Activated CD4-positive, alpha-beta T cell treated with anti-CD3 and anti-CD28 coated beads, Interleukin-2, amount 50 U/mL, for 1 hour (primary cell): ENCODE measurements around the gene SRSF2.
"Not testable (repeated sequence)": the region's sequence is repeated elsewhere in the genome, so short reads cannot be mapped to it uniquely, and the experiment has no call there.

Experiments used
- DNase-seq: peaks from one replicate; pipeline ENCODE4 v3.0.0-alpha.2; 2020

The SRSF2 gene

DNA sequence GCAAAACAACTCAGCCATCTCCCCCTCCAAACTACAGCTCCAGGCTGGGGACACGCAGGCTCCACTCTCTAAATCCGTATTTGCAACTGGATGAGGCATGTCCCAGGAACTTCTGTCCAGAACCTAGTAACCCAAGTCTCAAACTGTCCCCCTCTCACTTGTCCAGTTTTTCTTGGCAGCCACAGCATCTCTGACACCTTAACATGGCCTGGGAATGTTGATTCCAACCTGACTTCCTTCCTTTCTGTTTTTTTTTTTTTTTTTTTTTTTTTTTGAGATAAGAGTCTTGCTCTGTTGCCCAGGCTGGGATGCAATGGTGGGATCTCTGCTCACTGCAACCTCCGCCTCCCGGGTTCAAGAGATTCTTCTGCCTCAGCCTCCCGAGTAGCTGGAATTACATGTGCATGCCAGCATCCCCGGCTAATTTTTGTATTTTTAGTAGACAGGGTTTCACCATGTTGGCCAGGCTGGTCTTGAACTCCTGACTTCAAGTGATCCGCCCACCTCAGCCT, 38.6 kb downstream of the SRSF2 start:
- not testable (repeated sequence) for DNase-seq

DNA sequence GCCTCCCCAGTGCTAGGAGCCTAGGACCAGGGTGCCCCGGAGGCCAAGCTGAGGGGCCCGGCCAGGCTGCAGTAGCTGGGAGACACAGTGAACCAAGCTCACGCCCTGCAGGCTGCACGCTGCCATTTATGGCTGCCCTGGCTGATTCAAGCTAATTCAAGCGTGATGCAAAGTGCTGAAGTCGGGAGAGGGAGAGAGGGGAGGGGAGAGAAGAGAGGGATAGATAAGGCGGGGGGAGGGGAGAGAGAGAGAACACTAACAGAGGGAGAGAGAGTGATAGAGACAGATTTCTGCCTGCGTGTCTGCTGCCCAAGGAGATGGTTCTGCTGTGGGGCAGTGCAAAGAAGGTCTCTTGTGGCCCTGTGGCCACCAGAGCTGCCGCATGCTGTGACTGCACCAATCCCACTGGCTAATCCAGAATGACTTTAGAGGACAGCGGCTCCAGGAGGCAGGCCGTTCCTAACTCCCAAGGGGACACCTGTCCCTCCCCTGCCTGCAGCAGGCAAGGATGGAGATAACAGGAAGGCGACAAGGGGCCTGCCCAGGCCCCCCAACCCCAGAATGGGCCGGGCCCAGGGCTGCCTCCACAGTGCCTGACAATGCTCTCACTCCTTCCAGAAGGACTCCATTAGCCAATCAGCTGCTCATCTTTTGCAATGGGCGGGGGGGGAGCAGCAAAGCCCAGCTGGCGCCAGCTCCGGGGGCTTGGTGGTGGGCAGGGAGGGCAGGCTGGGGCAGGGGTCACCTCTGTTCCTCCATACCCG, 39.2 kb downstream of the SRSF2 start:
- no peak for DNase-seq

DNA sequence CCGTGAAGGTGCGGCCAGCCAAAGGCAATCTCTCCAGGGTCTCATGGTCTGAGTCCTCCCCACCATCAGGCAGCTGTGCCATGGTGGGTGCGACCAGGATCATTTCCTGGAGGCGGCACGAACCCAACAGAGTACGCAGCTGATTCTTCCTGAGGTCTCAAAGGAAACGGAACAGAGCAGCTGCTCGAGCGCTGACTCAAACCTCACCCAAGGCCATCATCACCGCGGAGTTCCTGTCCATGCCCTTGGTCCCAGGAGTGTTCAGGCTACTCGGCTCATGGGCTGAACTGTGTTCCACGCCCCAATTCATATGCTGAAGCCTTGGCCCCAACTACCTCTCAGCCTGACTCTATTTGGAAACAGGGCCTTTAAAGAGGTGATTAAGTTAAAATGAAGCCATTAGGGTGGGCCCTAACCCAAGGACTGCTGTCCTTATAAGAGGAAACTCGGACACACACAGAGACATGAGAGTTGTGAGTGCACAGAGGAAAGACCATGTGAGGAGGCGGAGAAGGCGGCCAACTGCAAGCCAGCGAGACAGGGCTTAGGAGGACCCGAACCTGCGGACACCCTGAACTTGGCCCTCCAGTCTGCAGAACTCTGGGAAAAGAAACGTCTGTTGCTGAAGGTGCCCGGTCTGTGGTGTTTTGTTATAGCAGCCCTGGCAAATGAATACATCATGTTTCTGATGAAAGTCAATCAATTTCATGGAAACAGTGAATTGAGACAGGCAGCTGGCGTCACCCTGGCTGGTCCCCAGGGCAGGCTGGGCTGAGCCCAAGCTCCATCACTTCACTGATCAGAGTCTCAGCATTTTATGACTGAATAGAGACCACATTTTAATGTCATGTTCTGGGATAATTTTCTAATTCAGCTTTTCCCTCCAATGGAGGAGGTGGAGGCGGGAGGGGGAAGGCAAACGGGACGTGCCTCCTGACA, 40.1 kb downstream of the SRSF2 start:
- DNase-seq: no peak

DNA sequence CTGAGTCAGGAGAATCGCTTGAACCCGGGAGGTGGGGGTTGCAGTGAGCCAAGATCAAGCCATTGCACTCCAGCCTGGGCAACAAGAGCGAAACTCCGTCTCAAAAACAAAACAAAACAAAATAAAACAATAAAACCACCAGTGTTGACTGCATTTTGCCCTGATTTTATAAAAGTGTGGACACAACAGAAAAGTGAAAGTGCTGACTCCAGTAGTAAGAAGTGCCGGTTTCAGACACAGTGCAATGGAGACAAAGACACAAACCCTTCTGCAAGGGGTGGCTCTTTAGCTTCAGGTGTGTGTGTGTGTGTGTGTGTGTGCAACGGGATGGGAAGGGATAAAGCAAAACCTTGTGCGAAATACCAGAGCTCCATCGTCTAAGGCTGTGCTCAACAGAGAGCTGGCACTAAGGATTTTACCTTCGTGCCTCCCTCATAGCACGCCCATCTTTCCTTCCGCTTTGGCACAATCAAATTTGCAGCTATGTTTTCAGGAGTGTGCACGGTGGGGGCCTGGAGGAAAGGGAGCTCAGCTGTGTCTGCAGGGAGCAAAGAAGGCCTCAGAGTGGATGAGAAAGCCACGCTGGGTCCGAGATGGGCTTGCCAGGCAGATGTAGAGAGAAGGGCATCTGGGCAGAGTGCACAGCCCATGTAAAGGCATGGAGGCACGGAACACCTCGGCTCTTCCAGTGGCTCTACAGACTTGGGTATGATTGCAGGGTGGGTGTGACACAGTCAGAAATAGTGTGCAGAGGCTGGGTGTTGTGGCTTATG, 41.9 kb downstream of the SRSF2 start:
- DNase-seq: no peak

DNA sequence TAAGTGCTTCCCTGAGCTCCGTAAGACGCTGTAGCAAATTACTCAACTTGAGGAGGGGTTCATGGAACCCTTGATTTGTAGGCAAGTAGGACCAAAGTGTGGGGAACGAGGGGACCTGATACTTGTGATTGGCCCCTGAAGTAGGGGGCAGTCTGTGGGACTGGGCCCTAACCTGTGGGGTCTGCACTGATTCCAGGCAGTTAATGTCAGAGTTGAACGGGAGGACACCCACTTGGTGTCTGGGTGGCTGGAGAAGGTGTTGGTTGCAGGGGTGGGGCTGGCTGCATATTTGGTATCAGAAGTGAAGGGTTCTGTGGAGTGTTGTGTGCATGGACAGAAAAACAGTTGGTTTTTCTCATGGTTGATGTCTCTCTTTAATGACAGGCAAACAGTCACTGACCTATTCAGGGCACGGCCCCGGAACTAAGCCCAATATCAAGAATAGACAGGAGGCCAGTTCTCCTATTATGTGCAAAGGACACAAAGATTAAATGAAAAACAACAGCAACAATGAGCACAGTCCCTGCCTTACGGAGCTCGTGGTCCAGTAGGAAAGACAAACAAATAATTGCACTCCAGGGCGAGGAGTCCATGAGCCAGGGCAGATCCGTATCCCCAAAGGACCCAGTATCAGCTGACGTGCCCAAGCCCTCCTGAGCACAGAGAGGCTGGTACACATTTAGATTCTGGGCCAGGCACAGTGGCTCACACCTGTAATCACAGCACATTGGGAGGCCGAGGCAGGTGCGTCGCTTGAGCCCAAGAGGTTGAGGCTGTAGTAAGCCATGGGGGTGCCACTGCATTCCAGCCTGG, 45.5 kb downstream of the SRSF2 start:
- no peak for DNase-seq

DNA sequence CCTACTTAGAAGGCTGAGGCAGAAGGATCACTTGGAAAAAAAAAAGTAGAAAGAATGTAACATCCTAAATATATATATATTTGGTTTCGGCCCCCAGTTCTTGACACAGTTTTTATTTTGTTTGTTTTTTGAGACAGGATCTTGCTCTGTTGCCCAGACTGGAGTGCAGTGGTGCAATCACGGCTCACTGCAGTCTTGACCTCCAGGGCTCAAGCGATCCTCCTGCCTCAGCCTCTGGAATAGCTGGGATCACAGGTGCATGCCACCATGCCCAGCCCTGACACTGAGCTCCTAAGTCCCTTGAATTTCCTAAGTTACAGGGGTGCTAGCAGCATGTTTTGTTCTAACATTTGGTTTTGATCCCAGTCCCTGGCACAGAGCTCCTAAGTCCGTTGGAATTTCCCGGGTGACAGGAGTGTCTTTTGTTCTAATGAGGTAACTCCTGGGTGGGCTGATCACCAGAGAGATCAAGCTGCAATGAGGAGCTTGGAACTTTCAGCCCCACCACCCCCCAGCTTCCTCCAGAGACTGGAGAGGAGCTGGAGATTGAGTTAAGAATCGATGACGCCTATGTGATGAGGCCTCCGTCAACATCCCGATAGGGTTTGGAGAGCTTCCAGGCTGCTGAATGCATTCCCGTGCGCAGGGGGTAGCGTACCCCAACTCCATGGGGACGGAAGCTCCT, 46.4 kb downstream of the SRSF2 start:
- no peak for DNase-seq

DNA sequence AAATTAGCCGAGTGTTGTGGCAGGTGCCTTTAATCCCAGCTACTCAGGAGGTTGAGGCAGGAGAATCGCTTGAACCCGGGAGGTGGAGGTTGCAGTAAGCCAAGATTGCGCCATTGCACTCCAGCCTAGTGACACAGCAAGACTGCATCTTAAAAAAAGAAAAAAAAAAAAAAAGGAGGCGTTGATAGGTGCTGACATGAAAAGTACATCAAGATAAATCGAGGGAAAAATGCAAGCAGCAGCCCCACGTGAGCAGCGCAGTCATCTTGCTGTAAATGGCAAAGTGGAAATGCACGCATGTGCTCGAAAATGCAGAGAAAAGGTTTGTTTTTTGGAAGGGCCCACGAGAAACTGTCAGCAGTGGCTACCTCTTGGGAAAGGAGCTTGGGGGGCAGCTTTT, 47.3 kb downstream of the SRSF2 start:
- DNase-seq: no peak

DNA sequence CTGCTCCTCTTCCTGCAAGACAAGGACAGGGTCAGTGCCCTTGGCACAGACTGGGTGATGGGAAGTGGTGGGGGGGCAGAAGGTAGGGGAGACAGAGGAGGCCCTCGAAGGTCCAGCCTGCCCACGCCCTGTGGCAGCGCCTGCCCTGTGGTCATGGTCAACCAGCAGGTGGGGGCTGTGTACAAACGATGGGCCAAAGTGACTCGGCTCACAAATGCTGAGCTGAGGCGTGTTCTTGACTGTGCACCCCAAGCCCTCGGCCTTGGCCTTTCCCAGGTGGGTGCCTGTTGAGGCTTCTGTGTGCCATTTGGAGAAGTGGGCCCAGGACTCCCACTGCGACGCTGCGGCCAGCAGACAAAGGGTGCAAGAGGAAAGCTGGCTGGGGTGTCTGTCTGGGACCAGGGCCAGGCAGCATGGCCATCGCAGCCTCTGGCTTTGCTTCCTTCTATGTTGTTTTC, 48.9 kb downstream of the SRSF2 start:
- no peak for DNase-seq

DNA sequence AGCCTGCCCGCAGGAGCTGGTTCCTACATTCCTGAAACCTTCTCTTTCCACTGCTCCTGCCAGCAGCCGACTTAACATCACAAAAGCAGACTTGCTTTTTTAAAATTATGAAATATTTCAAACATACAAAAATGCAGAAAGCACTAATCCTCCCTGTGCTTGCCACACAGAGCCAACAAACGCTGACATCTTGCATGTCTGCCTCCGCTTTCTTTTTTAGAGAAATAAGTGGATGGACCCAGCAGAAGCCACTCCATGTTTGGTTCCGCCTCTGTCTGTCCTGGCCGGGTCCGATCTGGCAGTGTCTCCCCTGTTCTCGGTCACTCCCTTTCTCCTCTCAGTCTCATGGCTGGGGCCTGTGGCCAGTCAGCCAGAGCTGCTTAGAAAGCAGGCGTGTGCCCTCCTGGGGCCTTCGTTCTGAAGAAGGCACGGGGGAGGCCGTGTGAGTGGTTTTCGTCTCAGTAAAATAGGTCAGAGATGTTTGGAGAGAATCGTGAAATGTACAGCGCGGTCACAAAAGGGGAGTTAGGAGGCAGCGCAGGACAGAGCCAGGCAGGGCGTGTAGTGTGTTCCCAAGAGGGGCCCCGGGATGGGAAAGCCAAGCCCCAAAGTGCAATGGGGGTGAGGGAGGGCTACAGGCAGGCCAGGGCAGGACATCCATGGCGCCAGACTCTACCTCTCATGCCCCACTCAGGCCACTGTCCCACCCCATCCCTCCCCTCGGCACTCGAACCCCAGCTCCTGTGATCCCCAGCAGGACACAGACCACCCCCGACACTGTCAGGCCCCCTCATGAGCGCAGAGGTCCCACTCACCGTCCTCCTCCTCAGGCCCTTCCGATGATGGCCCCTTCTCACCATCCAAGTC, 49.6 kb downstream of the SRSF2 start:
- DNase-seq: no peak

DNA sequence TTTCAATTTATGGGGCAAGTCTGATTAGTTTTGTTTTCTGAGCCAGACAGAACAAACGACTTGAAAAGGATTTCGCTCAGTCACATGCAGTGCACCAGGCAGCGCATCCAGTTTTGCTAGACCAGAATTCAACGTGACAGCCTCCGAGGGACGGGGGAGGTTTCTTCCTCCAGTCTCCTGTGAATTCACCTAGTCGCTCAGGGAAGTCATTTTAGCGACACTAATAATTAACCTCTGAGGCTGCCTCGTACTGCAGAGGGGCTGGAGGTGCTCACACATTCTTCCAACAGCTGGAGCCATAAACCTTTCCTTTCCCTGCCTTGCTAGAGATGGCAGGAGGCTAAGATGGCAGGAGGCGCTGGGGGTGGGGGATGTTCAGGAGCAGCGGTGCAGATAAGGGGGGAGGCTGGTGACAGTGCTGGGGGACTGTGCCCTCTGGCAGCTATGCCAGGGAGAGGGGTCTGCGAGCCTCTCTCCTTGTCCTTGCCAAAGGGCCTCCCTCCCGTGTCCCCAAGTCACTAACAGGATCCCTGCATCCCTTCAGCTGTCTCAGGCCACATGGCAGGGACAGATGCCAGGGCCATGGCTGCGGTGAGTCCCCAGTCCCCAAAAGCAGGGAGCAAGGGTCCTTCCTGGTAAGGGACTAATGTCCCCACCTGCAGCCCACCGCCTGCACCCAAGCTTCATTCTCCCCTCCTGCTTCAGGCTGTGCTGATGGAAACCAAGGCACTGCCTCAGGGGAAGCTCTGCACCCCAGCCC, 50.4 kb downstream of the SRSF2 start:
- no peak for DNase-seq

DNA sequence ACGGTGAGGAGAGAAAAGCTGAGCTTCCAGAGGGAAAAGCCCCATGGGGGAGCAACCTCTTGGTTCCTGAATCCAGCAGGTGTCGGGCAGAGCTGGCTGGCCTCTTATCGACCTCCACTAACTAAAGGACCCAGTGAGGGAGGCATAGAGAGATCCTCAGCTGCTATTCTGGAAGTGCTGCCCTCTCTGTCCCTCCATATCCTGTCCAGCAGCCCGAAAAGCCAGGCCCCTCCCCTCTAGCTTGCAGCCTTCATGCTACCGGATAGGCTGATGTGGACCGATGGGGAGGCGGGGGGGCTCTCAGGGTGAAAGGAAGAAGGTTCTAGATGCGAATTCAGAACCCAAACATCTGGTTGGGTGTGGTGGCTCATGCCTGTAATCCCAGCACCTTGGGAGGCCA, 51.3 kb downstream of the SRSF2 start:
- no peak for DNase-seq

DNA sequence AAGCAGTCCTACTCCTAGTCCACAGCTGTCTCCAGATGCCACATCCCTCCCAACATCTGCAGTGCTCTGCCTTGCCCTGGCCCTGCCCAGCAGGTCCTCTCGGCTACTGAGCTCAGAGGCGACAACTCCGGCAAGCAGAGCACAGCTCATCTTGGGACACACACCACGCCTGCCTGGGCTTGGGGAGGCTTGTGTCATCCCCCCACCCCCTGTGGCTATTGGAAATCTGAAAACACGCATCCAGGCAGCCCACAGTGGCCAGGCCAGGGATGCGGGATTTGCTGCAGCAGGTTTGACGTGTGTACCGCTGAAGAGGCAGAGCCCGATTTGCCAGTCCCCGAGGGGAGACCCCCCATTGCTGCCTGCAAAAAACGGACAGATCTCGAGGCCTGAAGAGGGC, 51.8 kb downstream of the SRSF2 start:
- DNase-seq: no peak

DNA sequence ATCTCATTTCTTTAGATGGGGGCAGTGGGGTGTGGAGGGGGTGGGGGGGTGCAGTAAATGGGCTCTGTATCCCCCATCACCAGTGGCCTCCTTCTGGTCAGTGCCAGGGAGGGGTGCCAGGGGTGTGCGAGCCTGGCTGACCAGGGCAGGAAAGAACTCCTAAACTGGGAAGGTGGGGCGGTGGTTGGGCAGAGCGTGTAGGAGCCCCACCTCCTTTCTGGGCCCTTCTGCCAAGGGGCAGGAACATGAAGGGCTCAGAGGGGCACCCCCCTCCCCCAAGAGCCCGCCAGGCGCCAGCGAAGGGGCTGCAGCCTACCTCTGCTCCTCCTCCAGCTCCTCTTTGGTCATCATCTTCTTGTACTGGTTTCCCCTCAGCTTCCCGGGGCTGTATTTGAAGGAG, 52.4 kb downstream of the SRSF2 start:
- no peak for DNase-seq
